CD4-positive, alpha-beta T cell treated with Interleukin-2 at 100 ng/mL for 4 hours (primary cell): ENCODE data around the gene GDPD5.

ENCODE experiments used
- DNase-seq: peaks from one replicate; pipeline ENCODE4 v3.0.0-alpha.2; 2020; ENCODE audit warnings: low spot score

GDPD5 gene

GRCh38 chr11:75534259-75535069 lies 8.7 kb upstream of the GDPD5 start:
- no peak for DNase-seq

GRCh38 chr11:75533896-75534258 lies 8.1 kb upstream of the GDPD5 start:
- no peak for DNase-seq

- peak; percentile 88 for DNase-seq
Observed at GRCh38 chr11:75532200-75533048, 6.7 kb upstream of the GDPD5 start.

- DNase-seq = no peak
Observed at GRCh38 chr11:75531325-75531724, 5.6 kb upstream of the GDPD5 start.

GRCh38 chr11:75530577-75530976 lies 4.8 kb upstream of the GDPD5 start:
- DNase-seq = no peak

- DNase-seq = no peak
Observed at GRCh38 chr11:75527938-75528735, 2.4 kb upstream of the GDPD5 start.

GRCh38 chr11:75527130-75527529 lies 1.4 kb upstream of the GDPD5 start:
- no peak for DNase-seq

- DNase-seq = no peak
Observed at GRCh38 chr11:75526192-75526541, 426 bp upstream of the GDPD5 start.

- peak; percentile 24 for DNase-seq
Observed at GRCh38 chr11:75524665-75525432, 892 bp downstream of the GDPD5 start.

- no peak for DNase-seq
Observed at GRCh38 chr11:75523811-75524664, 1.7 kb downstream of the GDPD5 start.

- no peak for DNase-seq
Observed at GRCh38 chr11:75523189-75523588, 2.6 kb downstream of the GDPD5 start.

GRCh38 chr11:75522286-75523044 lies 3.3 kb downstream of the GDPD5 start:
- no peak for DNase-seq

GRCh38 chr11:75520688-75521087 lies 5.1 kb downstream of the GDPD5 start:
- no peak for DNase-seq

GRCh38 chr11:75518771-75519653 lies 6.7 kb downstream of the GDPD5 start:
- DNase-seq = no peak

- no peak for DNase-seq
Observed at GRCh38 chr11:75518204-75518549, 7.6 kb downstream of the GDPD5 start.

- no peak for DNase-seq
Observed at GRCh38 chr11:75516886-75517285, 8.9 kb downstream of the GDPD5 start.

- DNase-seq = no peak
Observed at GRCh38 chr11:75516140-75516539, 9.6 kb downstream of the GDPD5 start.

- DNase-seq = no peak
Observed at GRCh38 chr11:75514596-75514995, 11.1 kb downstream of the GDPD5 start.

GRCh38 chr11:75513250-75513649 lies 12.5 kb downstream of the GDPD5 start:
- DNase-seq = no peak
